Esophagus squamous epithelium (tissue), 5 donors: ENCODE results near the gene GBX1. TPM values are rescaled to one million over a fixed set of nuclear protein-coding genes. Genes with fewer than 3 reads are reported as not detected.

Source experiments
- DNase-seq: peaks from one replicate; lab custom pipeline; 2025; lab: John Stamatoyannopoulos, UW
- H3K27ac ChIP-seq, 4 donors: fragments of 200-600 bp; sonication (generic); one replicate each; pipeline ENCODE4 v1.5.1; 2016 to 2019; ENCODE audit warnings: mild to moderate bottlenecking in 1 of 4
- H3K27me3 ChIP-seq, 4 donors: fragments of 200-600 bp; sonication (generic); 1 replicate in 3 of 4; 2 replicates in 1 of 4; pipeline versions ENCODE4 v1.5.1 to v1.6.0; 2017 to 2021; ENCODE audit warnings: antibody characterized with exemption in 1 of 4
- H3K36me3 ChIP-seq, 3 donors: fragments of 200-600 bp; sonication (generic); one replicate each; pipeline ENCODE4 v1.5.1; 2016 to 2019
- H3K4me1 ChIP-seq, 3 donors: fragments of 200-600 bp; sonication (generic); one replicate each; pipeline ENCODE4 v1.5.1; 2017 to 2019
- H3K4me3 ChIP-seq, 4 donors: fragments of 200-600 bp; sonication (generic); 1 replicate in 3 of 4; 2 replicates in 1 of 4; pipeline ENCODE4 v1.5.1; 2016 to 2019; ENCODE audit warnings: mild to moderate bottlenecking in 2 of 4, moderate library complexity in 1 of 4
- H3K9me3 ChIP-seq, 3 donors: fragments of 200-600 bp; sonication (generic); one replicate each; pipeline ENCODE4 v1.5.1; 2016 to 2019
- CTCF ChIP-seq, 6 experiments: fragments of 450-650 bp in 4 of 6; fragments of 200-600 bp in 2 of 6; sonication (generic) in 2 of 6; IDR thresholded peaks; one replicate each; pipeline ENCODE4 v1.5.1; 2016 to 2019; ENCODE audit warnings: antibody characterized with exemption in 6 of 6, mild to moderate bottlenecking in 4 of 6, moderate library complexity in 4 of 6
- POLR2A ChIP-seq, 4 donors: fragments of 450-650 bp; IDR thresholded peaks; one replicate each; pipeline ENCODE4 v1.6.1; 2017; ENCODE audit warnings: antibody characterized with exemption in 4 of 4, mild to moderate bottlenecking in 4 of 4, moderate library complexity in 3 of 4
- WGBS, 2 donors: methylation state at CpG; one replicate each; pipeline ENCODE4 v1.1.5; 2018; 5-methylcytosine and 5-hydroxymethylcytosine counted together
- intact Hi-C: fragments of 100-400 bp; cut with DNase I; formaldehyde crosslinking; loops from one replicate; pipeline ENCODE4 v1.15.0; 2022
- total RNA-seq, 4 donors: library from RNA; depleted of rRNA; stranded (reverse); fragments of >200 nt; gene quantifications; one replicate each; pipeline ENCODE4 v1.1.0, GENCODE V29; 2016
- donor health status: DM: yes; HTN: yes; CAD: no.

GBX1 gene
- total RNA-seq, 4 donors from 2014 or later: not detected

DNA sequence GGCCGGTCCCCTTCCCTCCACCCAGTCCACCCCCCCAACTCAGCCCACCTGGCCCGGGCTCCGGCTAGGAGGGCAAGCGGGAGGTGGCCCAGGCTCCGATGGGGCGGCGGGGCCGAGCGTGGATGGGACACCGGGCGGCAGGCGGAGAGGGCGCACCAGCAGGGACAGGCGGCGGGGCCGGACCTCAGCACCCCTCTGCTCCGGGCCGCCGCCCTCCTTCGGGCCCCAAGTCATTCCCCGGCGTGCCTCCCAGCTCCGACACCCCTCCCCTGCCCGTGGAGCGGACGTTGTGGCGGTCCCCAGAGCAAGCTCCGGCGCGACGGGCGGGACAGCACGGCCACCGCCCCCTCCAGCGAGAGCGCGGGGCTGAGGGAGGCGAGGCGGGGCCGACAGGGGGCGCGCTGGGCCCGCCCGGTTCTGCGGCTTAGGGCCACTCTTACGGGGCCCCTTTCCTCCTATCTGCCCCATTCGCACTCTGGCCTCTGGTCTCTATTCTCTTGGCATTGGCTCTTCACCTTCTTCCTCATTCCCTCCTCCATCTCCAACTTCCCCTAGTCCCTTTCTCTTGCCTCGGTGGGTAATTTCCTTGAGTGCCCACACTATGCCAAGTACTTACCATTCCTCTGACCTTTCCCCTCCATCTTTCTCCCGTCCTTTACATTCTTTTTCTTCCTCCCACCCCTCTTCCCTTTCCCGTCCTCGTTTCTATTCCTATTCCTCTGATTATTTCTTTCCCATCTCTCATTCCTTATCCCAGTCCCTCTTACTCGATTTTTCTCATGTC, 701 bp upstream of the GBX1 start:
- DNase-seq: no peak
- H3K9me3 ChIP-seq: no peaks in the 10 kb centered on the region
- intact Hi-C loops: no loop called here
- H3K36me3 ChIP-seq: no peaks in the 10 kb centered on the region
- peak overlapping the region; percentile 26 to 64 (median 44) for H3K4me3 ChIP-seq
- peaks cover 6 to 94% (median 13%) of the 10 kb centered on the region in 4 donors for H3K27me3 ChIP-seq
- H3K27ac ChIP-seq: no peak overlapping the region
- 4 to 5% methylated on average over 15 to 18 of the region's 52 CpGs for WGBS, 2 donors
- peaks cover 11 to 21% (median 18%) of the 10 kb centered on the region in 3 donors for H3K4me1 ChIP-seq
- TF ChIP-seq POLR2A (IDR thresholded peaks at IDR 0.05): no peak
- TF ChIP-seq CTCF (IDR thresholded peaks at IDR 0.05): peak; percentile 31 to 62 (median 40)

- H3K4me1 ChIP-seq: peaks cover 11 to 21% (median 18%) of the 10 kb centered on the region in 3 donors
- H3K27me3 ChIP-seq: peaks cover 6 to 93% (median 13%) of the 10 kb centered on the region in 4 donors
- no peaks in the 10 kb centered on the region for H3K9me3 ChIP-seq
- WGBS, 2 donors: 24 to 30% methylated on average over 9 to 13 of the region's 31 CpGs
- H3K4me3 ChIP-seq: peak overlapping the region; percentile 26 to 64 (median 44)
- DNase-seq: no peak
- H3K27ac ChIP-seq: no peak overlapping the region
- intact Hi-C loops: no loop called here
- no peak for TF ChIP-seq POLR2A (IDR thresholded peaks at IDR 0.05)
- no peak for TF ChIP-seq CTCF (IDR thresholded peaks at IDR 0.05)
- no peaks in the 10 kb centered on the region for H3K36me3 ChIP-seq
Observed at GRCh38 chr7:151166629-151167196, 781 bp downstream of the GBX1 start.

DNA sequence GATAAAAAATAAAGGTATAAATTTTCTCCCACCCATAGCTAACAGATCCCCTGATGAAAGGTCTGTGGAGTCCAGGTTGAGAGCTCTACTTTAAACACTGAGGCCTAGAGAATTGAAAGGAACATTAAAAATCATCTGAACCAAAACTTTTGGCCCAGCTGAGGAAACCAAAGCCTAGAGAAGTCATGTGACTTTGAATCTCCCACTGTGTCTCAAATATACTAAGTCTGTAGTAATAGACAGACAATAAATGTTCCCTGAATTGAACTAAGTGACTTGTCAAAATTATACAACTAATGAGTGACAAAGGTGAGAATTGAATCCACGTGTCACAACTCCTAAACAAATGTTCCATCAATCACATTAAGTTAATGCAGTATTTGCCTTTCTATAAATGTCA, 5.7 kb downstream of the GBX1 start:
- H3K27me3 ChIP-seq: peaks cover 4 to 83% (median 8%) of the 10 kb centered on the region in 4 donors

DNA sequence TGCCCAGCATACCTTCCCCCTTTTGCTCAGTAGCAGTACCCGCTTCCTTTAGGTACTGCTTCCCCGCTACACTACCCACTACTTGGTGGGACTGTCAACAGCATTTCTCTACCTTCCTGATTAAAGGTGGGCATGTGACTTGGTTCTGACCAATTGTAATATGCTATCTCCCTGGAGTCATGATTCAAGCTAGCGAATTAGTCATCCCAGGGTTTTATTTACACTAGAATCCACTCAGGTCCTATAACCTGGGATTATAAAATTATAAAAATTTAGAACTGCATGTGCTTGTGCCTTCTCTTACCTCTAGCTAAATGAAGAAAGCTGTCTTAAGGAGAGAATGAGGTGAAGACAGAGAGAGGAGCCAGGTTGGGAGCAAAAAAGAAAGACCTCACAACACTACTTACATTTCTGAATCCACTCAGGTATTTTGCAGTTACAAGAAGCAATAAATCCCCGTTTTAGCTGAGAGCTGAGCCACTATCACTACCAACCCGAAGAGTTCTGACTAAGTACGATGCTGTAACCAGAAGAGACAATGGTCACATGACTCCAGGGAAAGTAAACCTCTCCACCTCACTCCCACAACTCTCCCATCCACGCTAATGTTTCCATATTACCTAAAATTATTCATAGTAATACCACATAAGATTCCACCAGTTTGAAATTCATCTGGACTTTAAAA, 9.7 kb downstream of the GBX1 start:
- H3K36me3 ChIP-seq: no peaks in the 10 kb centered on the region
- H3K4me1 ChIP-seq: no peaks in the 10 kb centered on the region
- no peaks in the 10 kb centered on the region for H3K9me3 ChIP-seq
- H3K27ac ChIP-seq: no peak overlapping the region
- TF ChIP-seq CTCF (IDR thresholded peaks at IDR 0.05): no peak
- TF ChIP-seq POLR2A (IDR thresholded peaks at IDR 0.05): no peak
- H3K4me3 ChIP-seq: no peak overlapping the region
- no peak for DNase-seq
- H3K27me3 ChIP-seq: peaks cover 0 to 79% (median 0%) of the 10 kb centered on the region in 4 donors
- WGBS, 2 donors: 67 to 72% methylated on average over 7 of the region's 7 CpGs
- intact Hi-C loops: no loop called here

More for the DNA sequence above, 5.7 kb downstream of the GBX1 start:
- intact Hi-C loops: no loop called here
- Histone ChIP-seq H3K4me3 (no peak overlapping the region), H3K4me1 (peaks cover 3 to 4% (median 3%) of the 10 kb centered on the region in 3 donors), H3K27ac (no peak overlapping the region), H3K36me3 (no peaks in the 10 kb centered on the region), H3K9me3 (no peaks in the 10 kb centered on the region)
- no peak for DNase-seq
- 78 to 81% methylated on average over 1 of the region's 1 CpG for WGBS, 2 donors
- TF ChIP-seq POLR2A (IDR thresholded peaks at IDR 0.05) (no peak), CTCF (IDR thresholded peaks at IDR 0.05) (no peak)
